GM23248 (cell line): ENCODE results near the gene SKOR2.

ENCODE experiments used
- EZH2 ChIP-seq: fragments of 200-600 bp; sonication (generic); IDR thresholded peaks from 2 replicates; pipeline ENCODE4 v1.6.1; 2018; ENCODE audit warnings: antibody characterized with exemption, mild to moderate bottlenecking; ENCODE audit not compliant: insufficient read depth, poor library complexity, severe bottlenecking
- EZH2phosphoT487 ChIP-seq: fragments of 200-600 bp; sonication (generic); IDR thresholded peaks from 2 replicates; pipeline ENCODE4 v1.6.1; 2018; ENCODE audit warnings: antibody characterized with exemption, moderate library complexity, mild to moderate bottlenecking, low read depth; ENCODE audit not compliant: insufficient read depth

GRCh38 chr18:47263150-47263429, 11.6 kb upstream of the SKOR2 start:
- TF ChIP-seq EZH2phosphoT487 (no peak), EZH2 (no peak)
